HUDEP-2 (cell line): ENCODE results near the gene CRLF3.
"Not testable (repeated sequence)": the region's sequence is repeated elsewhere in the genome, so short reads cannot be mapped to it uniquely, and the experiment has no call there.

ENCODE experiments used
- DNase-seq, 76 experiments: peaks; one replicate each; lab custom pipeline; 2025; ENCODE audit not compliant: unreplicated experiment in 76 of 76; lab: John Stamatoyannopoulos, UW

CRLF3 gene

DNA sequence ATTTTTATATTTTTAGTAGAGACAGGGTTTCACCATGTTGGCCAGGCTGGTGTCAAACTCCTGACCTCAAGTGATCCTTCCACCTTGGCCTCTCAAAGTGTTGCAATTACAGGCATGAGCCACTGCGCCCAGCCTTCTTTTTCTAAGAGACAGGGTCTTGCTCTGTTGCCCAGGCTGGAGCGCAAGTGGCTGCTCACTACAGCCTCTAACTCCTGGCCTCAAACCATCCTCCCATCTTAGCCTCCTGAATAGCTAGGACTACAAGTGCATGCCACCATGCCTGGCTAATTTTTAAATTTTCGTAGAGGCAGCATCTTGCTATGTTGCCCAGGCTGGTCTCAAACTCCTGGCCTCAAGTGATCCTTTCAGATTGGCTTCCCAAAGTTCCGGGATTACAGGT, 76.9 kb downstream of the CRLF3 start:
- DNase-seq: not testable (repeated sequence)

DNA sequence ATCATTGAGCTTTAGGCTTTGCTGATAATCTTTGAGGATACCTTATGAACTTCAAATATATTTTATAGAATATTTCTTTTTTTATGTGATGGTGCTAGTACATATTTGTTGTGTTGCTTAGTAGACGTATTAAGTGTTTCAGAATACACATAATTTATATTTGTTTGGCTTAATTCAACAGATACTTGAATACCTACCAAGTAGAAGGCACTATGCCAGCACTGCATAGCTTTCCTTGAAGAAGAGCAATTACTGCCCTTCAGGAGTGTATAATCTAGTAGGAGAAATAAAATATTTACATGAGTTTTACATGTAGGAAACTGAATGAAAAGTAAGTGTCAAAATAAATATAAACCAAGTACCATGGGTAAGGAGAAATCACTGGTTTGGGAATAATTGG, 81.8 kb downstream of the CRLF3 start:
- DNase-seq: not testable (repeated sequence)

DNA sequence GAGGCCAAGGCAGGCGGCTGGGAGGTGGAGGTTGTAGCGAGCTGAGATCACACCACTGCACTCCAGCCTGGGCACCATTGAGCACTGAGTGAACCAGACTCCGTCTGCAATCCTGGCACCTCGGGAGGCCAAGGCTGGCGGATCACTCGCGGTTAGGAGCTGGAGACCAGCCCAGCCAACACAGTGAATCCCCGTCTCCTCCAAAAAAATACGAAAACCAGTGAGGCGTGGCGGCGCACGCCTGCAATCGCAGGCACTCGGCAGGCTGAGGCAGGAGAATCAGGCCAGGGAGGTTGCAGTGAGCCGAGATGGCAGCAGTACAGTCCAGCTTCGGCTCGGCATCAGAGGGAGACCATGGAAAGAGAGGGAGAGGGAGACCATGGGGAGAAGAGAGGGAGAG, 88.1 kb downstream of the CRLF3 start:
- not testable (repeated sequence) for DNase-seq

DNA sequence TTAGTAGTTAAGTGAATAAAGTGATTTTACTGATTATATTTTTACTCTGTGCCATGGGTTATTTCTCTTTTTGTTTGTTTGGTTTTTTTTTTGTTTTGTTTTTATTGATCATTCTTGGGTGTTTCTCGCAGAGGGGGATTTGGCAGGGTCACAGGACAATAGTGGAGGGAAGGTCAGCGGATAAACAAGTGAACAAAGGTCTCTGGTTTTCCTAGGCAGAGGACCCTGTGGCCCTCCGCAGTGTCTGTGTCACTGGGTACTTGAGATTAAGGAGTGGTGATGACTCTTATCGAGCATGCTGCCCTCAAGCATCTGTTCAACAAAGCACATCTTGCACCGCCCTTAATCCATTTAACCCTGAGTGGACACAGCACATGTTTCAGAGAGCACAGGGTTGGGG, 88.8 kb downstream of the CRLF3 start:
- DNase-seq: peak in 60 of 76 experiments; percentile 6 to 78 (median 42)

DNA sequence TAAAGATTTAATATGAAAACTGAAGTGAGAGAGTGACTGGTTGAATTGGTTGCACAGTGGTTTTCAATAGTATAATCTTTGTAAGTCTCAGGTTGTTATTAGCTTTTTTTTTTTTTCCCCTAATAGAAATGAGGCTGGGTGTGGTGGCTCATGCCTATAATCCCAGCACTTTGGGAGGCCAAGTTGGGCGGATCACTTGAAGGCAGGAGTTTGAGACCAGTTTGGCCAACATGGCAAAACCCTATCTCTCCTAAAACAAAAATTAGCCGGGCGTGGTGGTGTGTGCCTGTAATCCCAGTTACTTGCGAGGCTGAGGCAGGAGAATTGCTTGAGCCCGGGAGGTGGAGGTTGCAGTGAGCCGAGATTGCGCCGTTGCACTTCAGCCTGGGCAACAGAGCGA, 89.3 kb downstream of the CRLF3 start:
- peak in 27 of 76 experiments; percentile 5 to 50 (median 23) for DNase-seq

DNA sequence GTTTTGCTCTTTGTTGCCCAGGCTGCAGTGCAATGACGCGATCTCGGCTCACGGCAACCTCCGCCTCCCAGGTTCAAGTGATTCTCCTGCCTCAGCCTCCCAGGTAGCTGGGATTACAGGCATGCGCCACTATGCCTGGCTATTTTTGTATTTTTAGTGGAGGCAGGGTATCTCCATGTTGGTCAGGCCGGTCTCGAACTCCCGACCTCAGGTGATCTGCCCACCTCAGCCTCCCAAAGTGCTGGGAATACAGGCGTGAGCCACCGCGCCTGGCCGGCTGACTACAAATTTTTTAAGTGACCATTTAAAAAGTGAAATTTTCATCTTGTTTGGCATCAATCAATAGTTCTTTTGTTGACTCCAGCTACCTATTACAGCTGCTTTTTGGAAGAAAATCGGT, 90.3 kb downstream of the CRLF3 start:
- DNase-seq: not testable (repeated sequence)
